Ecto neural progenitor cell (in vitro differentiated cells): ENCODE data around the gene NDOR1.

ENCODE experiments used
- DNase-seq: peaks from one replicate; pipeline ENCODE4 v3.0.0-alpha.2; 2018; ENCODE audit warnings: low spot score

The NDOR1 gene

DNA sequence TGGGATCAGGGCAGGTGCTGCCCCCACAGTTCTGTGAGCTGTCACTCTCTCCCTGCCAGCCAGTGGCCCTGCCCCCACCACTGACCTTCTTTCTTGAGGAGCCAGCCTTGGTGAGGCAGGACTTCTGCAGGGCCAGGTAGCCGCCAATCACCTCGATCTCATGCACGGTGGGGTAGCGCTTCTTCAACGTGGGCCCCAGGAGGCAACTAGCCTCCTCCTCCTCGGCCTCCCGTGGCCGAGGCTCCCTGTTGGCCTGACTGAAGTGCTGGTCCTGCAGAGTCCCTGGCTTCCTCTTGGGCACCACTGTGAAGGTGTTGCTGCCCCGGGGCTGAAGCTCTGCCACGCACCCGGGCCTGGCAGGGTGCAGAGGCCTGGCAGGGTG, 6.6 kb upstream of the NDOR1 start:
- no peak for DNase-seq

DNA sequence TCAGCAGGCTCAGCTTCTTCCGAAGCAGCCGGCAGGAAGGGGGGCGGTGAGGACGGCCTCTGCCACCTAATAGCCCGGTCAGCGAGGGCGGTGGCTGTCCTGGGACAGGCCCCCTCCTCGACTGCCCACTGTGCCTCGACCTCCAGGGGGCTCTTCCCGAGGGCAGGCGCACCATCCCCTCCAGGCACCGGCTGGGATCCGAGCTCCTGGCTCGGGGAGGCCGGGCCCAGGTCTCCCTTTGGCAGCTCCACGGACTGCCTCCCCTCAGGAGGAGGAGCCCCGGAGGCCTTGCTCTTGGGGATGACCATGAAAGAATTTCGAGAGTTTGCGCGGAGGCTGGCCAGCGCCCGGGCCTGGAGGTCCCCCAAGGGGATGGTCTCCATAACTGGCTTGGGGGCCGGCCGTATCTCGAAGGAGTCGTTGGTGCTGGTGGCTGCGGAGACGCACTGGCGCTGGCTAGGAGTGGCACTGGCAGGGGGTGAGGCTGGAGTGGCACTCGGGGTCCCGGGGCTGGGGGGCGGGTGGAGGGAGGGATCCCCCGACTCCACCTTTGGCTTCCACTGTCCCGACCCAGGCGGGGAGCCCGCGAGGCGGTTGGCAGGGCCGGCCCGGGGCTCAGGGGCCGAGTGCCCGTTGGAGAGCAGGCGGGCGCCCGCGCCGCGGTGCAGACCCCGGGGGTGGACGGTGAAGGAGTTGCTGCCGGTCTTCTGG, 5.9 kb upstream of the NDOR1 start:
- no peak for DNase-seq

DNA sequence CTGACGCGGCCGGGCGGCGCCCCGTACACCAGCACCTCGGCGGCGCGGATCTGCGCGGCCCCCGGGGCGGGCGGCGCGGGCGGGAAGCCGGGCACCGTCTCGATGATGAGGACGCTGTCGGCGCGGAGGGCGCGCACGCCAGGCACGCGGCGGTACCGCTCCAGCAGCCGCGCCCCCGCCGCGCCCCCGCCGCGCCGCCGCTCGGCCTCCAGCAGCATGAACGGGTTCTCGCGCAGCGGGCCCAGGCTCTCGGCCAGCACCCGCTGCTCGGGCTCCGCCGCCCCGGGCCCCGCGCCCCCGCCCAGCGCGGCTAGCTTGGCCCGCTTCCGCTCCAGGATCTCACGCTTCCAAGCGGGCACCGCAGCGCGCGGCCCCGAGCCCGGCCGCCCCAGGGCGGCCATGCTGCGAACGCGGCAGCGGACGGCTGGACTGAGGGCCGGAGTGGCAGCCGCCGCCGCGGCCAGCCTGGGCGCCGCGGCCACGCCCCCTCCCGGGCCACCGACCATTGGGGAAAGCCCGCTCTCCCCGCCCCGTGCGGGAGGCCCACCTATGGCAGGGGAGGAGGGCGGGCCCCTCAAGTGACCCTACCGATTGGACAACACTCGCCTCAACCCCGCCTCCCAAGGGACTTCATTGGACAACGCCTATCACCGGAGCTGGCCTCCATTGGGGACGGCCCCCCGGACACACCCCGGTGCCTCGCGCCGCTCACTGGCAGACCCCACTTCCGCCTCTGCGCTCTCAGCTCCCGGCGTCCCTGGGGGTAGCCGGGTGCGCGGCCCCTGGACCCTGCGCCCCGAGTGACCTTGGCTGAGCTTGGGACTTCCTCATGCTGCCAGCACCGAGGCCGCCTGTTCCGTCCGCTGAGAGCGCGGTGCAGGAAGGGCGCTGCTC, 4.9 kb upstream of the NDOR1 start, which contains the start of gene TPRN:
Gene TPRN (minus strand): TSS at position 431 of the 894 bp plus-strand sequence. CDS start 30 bp downstream, at position 401.
- DNase-seq = peak; percentile 99

DNA sequence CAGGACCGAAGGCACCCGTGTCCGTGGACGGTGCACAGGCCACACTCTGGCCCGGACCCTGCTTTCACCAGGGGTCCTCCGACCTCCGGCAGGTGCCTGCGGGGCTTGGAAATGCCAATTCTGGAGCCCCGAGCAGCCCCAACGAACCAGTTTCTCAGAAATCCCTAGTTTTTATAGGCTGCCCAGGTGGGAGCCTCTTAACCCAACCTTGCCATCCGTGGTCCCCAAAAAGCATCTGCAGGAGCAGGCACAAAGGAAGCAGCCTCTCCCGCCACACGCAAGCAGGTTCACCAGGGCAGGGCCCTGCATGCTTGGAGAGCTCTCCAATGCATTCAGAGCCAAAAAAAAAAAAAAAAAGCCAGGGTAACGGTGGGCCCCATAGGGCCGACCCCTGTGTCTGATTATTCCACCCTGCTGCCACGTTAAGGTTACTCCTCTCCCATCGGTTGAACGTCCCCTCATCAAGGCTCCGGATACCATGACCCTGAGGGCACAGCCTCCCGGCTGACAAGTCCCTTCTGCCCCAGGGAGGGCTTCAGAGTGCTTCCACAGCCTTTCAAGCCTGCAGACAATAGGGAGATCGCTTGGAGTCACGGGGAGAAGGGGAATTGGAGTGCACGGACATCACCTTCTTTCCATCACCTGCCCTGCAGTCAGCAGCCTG, 4.2 kb upstream of the NDOR1 start:
- DNase-seq = no peak

DNA sequence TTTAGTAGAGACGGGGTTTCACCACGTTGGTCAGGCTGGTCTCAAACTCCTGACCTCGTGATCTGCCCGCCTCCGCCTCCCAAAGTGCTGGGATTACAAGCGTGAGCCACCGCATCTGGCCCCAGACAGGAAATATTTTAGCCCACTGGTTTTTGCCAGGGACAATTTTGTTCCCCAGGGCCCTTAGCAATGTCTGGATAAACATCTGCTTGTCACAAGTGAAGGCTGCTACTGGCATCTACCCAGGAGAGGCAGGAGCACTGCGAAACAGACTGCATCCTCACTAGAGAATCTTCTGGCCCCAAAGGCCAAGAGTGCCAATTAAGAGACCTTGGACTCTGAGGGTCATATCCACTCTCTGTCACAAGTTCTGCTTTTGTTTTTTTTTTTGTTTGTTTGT, 2.5 kb upstream of the NDOR1 start:
- no peak for DNase-seq

DNA sequence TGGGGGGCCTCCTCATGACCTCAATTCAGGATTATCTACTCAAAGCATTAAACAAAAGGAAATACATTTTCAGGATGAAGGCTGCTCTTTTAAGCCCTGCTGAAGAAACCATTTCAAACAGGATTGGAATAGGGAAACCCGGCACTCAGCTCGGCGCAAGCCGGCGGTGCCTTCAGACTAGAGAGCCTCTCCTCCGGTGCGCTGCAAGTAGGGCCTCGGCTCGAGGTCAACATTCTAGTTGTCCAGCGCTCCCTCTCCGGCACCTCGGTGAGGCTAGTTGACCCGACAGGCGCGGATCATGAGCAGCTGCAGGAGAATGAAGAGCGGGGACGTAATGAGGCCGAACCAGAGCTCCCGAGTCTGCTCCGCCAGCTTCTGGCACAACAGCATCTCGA, 772 bp upstream of the NDOR1 start:
- DNase-seq = no peak

DNA sequence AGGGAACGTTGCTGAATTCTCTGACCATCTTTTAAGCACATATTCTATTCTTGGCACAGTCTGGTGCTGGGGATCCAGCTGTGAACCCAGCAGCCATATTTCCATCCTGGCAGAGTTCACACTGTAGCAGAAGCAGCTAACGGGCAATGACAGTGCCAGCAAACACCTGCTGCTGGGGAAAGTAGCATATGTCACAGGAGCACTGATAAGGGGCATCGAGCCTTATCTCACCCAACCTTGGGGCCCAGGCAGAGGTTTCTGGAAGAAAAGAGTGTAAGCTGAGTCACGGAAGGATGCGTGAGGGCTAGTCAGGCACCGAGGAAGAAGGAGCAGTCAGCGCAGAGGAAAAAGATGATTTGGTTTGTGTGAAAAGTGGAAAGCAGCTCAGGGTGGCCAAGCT, 1.1 kb downstream of the NDOR1 start:
- no peak for DNase-seq

DNA sequence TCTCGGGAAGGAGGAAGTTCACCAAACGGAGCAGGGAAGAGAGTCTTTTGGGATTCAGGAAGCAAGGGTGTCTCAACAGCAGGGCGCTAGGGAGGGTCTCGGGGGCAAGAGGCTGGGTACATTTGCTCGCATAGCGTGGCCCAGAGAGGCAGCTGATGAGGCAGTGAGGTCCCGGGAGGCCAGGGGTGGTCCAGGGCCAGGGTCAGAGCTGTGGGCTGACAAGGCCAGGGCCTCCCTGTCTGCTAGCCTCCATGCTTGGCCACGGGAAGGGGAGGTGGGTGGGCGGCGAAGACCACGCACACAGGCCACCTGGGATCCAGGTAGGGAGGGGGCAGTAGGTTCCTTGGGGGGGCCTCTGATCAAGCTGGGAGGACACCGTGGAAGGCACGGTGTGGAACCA, 6.0 kb downstream of the NDOR1 start:
- no peak for DNase-seq

DNA sequence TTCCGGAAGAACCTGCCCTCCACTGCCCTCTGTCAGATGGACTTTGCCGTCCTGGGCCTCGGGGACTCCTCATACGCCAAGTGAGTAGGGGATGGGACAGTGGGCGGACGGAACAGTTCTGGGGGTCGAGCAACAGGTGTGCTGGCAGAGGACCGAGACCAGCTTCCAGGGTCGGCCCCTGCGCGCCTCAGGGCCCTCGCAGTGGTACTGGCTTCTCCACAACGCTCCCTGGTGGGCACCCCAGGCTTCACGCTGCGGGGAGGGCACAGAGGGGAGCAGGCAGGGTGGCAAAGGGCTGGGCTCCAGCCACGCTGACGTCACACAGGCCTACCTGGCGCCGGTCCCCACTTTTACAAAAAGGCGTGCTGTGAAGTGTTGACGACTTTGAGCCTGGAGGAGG, 7.0 kb downstream of the NDOR1 start:
- no peak for DNase-seq

DNA sequence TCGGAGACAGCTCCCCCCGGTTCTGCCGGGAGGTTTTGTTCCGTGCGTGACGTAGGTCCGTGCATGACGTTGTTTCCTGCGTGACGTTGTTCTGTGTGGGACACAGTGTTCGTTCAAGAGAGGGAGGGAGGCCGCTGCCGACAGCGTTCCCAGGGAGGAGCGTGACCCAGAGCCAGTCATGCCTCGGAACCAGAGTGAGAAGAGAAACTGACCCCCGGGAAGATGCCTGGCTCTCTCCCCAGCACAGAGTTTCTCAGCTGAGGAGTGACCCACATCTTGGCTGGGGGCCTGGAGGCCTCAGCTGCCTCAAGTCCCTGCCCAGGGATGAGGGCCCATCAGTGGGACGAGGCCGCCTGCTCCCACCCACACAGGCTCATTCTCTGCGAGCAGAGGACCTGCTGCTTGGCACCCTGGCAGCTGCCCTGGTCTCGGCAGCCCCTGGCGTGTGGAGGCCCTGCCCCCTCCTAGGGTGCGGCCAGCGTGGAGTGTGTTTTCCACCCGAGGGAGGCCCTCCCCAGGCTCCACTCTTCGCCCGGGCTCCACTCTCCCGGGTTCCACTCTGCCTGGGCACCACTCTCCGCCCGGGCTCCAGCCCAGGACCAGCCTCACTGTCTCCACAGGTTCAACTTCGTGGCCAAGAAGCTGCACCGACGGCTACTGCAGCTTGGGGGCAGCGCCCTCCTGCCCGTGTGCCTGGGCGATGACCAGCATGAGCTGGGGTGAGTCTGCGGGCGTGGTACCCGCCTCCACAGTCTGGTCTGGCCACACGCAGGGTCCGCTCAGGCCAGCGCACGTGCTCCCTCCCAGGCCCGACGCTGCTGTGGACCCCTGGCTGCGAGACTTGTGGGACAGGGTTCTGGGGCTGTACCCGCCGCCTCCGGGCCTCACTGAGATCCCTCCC, 7.9 kb downstream of the NDOR1 start:
- no peak for DNase-seq

DNA sequence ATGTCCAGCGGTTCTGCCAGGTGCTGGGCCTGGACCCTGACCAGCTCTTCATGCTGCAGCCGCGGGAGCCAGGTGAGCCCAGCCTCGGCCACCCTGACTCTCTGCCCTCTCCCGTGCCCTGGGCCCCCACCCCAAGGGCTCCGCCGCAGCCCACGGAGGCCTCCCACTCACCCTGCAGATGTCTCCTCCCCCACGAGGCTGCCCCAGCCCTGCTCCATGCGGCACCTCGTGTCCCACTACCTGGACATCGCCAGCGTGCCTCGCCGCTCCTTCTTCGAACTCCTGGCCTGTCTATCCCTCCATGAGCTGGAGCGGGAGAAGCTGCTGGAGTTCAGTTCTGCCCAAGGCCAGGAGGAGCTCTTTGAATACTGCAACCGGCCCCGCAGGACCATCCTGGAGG, 9.1 kb downstream of the NDOR1 start:
- DNase-seq = no peak

DNA sequence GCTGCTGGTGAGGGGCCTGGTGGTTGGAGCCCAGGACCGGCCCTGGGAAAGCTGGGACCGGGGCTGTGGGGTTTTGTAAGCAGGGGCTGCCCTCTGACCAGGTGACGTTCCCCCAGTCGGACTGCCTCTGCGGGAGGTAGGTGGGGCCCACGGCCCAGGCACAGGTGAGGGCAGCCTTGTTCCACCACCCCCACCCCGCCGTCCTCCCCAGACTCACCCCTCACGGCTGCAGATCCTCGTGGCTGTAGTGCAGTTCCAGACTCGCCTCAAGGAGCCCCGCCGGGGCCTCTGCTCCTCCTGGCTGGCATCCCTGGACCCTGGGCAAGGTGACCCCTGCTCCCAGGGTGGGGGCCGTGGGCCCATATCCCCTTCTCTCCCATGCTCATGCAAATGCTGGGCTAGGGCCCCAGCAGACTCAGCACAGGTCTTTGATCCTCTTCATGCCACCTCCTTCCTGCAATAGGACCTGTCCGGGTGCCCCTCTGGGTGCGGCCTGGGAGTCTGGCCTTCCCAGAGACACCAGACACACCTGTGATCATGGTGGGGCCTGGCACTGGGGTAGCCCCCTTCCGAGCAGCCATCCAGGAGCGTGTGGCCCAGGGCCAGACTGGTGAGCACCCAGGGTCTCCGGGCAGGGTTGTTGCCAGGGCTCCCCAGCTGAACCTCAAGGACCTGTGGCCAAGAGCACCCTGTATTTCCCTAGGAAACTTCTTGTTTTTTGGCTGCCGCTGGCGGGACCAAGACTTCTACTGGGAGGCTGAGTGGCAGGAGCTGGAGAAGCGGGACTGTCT, 9.9 kb downstream of the NDOR1 start:
- DNase-seq = no peak

DNA sequence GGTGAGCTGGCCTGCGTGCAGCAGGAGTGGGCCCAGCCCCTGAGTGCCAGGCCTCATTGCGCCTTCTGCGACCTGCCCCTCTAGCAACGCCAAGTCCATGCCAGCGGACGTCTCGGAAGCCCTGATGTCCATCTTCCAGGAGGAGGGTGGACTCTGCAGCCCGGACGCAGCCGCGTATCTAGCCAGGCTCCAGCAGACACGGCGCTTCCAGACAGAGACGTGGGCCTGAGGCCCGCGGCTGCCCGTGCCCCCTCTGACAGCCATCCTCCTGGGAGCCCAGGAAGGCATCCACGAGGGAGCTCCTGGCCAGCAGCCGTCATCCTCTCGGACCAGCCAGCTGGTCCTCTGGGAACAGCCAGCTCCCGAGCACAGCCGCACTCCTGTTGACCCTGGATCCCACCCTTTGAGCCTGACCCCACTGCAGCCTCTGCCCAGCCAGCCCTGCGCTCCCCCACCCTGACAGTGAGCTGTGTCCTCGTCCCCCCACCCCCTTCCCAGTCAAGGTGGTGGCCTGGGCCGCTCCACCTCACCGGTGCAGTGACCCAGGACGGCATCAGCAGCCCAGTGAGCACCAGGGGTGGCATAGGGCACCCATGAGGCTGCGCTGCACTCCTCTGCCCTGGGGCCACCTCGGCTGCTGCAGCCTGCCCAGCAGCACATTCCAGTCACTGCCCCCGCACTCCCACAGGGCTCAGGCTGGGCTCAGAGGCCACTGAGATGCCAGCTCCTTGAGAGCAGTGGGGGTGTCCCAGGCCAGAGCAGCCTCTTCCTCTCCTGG, 10.9 kb downstream of the NDOR1 start:
- DNase-seq = no peak

DNA sequence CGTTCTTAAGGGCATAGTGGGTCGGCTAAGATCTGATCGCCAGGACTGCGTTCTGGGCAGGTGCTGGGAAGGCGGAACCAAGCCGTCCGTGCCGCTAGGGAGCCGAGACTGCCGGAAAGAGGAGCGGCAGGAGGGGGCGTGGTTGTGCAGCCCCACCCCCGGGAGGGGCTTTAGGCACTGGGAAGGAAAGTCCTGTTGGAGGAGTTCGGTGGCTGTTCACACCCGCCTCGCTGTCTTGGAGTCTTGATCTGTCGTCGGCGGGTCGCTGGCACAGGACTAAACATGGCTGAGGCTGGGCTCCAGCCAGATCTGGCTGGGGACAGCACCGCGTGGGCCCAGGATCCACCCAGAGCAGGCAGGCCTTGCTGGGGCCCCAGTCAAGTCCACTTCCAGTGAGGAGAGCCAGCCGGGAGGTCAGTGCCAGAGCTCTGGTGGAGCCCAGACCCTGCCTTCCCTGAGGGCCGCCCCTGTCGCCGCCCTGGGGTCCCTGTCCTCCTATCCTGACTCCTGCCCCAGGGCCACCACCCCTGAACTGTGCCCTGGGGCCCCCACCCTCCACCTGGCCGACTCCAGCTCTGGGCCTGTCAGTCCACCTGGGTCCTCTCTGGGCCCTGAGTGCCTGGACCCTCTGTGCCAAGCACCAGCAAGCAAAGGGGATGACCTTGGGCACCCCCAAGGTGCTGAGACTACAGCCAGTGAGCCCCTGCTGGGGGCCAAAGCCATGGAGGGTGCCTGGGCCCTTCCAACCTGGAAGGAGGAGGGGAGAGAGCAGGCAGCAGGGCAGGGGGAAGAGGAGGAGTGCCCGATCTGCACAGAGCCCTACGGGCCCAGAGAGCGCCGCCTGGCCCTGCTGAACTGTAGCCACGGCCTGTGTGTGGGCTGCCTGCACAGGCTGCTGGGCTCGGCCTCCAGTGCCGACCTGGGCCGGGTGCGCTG, 12.0 kb downstream of the NDOR1 start:
- peak; percentile 73 for DNase-seq

DNA sequence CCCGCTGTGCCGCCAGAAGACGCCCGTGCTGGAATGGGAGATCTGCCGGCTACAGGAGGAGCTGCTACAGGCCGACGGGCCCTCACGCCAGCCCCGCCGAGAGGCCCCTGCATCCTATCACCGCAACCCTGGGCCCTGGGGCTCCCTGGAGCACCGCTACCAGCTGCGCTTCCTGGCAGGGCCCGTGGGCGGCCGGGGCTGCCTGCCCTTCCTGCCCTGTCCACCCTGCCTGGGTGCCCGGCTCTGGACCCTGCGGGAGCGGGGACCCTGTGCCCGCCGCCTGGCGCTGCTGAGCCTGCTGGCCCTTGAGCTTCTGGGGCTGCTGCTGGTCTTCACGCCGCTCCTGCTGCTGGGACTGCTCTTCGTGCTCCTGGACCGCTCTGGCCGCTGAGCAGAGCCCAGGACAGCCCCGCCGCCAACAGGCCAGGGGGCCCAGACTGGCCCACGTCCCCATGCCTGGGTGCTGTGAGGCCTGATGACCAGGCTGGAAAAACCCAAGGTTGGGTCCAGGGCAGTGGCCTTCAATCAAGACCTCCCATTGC, 12.8 kb downstream of the NDOR1 start:
- no peak for DNase-seq

DNA sequence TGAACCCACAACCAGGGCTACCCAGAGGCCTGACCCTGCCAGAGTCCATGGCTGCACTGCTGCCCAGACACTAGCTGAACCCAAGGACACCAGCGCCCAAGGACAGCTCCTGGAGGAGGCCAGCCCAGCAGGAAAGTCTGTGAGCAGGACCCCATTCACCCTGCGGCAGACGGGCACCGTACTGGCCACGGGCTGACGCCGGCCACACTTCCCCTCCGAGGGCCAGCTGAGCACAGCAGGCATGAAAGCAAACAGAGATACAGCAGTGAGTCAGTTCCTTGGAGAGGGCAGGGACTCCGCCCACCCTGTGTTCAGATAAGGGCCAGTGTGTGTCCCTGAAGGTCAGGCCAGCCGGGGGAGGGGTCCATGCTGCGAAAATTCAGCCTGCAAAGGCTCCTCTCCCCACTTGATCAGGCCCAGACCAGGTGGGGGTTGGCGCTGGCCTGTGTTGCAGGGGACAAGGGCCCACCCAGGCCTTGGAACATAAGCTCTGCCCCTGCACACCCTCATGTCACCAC, 13.3 kb downstream of the NDOR1 start:
- no peak for DNase-seq

DNA sequence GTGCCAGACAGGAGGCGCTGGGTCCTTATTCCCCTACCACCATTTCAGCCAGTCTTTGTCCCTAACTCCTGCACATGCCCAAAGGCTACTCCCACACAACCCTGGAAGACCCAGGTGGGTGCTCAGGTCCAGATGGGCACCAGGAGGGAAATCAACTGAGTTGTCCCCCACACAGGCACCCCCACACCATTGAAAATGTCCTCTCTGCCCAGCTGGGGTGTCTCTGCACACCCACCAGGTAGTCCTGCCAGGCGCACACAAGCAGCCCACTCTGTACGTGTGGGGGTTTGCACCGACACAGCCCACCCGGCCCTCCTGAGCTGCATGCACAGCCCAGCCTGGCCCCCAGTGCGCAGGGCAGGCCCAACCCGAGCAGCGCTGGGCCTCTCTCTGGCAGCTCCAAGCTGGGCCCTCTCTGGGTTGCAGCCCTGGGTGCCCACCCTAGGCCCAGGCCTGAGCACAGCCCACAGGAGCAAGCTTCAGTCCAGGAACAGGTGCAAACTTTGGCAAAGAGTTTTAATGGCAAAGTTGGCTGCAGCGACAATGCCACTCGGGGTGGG, 14.3 kb downstream of the NDOR1 start:
- DNase-seq = no peak
